Measurements from ENCODE around the gene VMO1. TPM values are rescaled to one million over a fixed set of nuclear protein-coding genes. Genes with fewer than 3 reads are reported as not detected.

The VMO1 gene
- total and polyA plus RNA-seq, 2 donors (not counting 3 experiments of a cell fraction or from before 2014, with no cell fraction given), result 0.23 TPM; not detected in 1

DNA sequence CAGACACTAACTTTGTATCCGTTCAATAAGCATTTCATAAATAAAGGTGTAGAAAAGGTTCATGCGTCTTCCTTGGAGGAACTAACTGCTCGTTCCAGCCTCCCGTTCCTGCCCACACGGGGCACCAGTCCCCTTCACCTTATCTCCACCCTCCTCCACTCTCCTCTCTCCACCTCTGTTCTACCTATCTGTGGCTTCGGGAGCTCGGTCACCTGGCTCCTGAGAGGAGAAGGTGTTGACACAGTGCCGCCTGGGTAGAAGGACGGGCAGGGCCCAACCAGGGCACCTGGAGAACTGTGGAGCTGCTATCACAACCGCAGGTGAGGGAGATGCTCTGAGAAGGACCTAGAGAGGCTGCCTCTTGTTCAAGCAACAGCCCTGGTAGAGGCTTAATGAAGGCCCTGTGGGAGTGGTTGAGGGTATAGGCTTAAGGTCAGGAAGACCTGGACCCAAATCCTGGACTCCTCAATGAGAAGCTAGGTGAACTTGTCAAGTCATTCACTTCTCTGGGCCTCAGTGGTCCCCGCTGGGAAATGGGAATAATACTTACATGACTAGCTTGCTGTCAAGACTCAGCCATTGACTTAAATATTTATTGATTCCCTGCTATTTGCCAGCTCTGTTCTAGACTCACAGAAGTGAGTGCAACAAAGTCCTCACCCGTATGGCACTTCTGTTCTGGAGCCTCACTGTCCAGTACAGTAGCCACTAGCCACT lies 37.4 kb upstream of the VMO1 start:
- dilution Hi-C loops (cut with MboI; ENCODE audit: extremely low pct_ligation_motif_present, low sequenced_read_pairs) (no loop called here), intact Hi-C loops (cut with micrococcal nuclease) (no loop called here)
- CTCF ChIA-PET, result interaction anchor here (1.4 kb wide), 1 partner anchor 57 kb away, joined by 5 read pairs; no protein-coding TSS in a partner anchor
- Histone ChIP-seq H3K27me3 (ENCODE audit: control insufficient read depth in 2 of 2, insufficient read depth in 2 of 2, low read length in 2 of 2) (no peaks in the 10 kb centered on the region), H4K20me1 (replicated peaks; ENCODE audit: control insufficient read depth, extremely low read depth, insufficient read depth, low read length) (no peaks in the 10 kb centered on the region), H3K4me2 (ENCODE audit: insufficient read depth, low read length) (no peak overlapping the region), H3K4me1 (ENCODE audit: control insufficient read depth, extremely low read depth, insufficient read depth, low read length) (no peaks in the 10 kb centered on the region), H3K9ac (replicated peaks; ENCODE audit: extremely low read depth, insufficient read depth, low read length) (no peak overlapping the region), H3K79me2 (ENCODE audit: control insufficient read depth, insufficient read depth, low read length) (no peaks in the 10 kb centered on the region), H3K9me1 (replicated peaks; ENCODE audit: control insufficient read depth, extremely low read depth, insufficient read depth, low read length) (no peaks in the 10 kb centered on the region), H3K36me3 (ENCODE audit: control insufficient read depth in 2 of 2, extremely low read depth in 1 of 2, insufficient read depth in 2 of 2, low read length in 2 of 2) (peaks cover 0 to 7% of the 10 kb centered on the region in 2 experiments), H3K9me3 (replicated peaks; ENCODE audit: control insufficient read depth, insufficient read depth, low read length) (no peaks in the 10 kb centered on the region), H3K27ac (ENCODE audit: insufficient read depth, low read depth, low read length) (no peak overlapping the region), H3K4me3 (replicated peaks in 1 of 3; ENCODE audit: insufficient read depth in 1 of 3, low read depth in 1 of 3, low read length in 3 of 3) (no peak overlapping the region), H2AFZ (ENCODE audit: low read depth, low read length) (no peak overlapping the region)
- POLR2A ChIA-PET, result no interaction called here
- no peak for TF ChIP-seq JUN (IDR thresholded peaks at IDR 0.05; ENCODE audit: borderline replicate concordance, insufficient read depth, insufficient read length, low read depth)
- no peak for TF ChIP-seq GATA2 (IDR thresholded peaks at IDR 0.05; ENCODE audit: insufficient read depth, insufficient read length, low read depth, low read length)
- no peak for TF ChIP-seq POLR2AphosphoS5 (IDR thresholded peaks at IDR 0.05; ENCODE audit: insufficient read depth, low read depth, low read length)
- TF ChIP-seq, protein P1, sequence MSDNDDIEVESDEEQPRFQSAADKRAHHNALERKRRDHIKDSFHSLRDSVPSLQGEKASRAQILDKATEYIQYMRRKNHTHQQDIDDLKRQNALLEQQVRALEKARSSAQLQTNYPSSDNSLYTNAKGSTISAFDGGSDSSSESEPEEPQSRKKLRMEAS (IDR thresholded peaks at IDR 0.05; ENCODE audit: insufficient read depth, insufficient read length), result no peak
- TF ChIP-seq CTCF (IDR thresholded peaks at IDR 0.05; ENCODE audit: extremely low read depth in 1 of 2, insufficient read depth in 1 of 2, low read depth in 1 of 2, low read length in 2 of 2), result no peak
- no peak for TF ChIP-seq FOS (IDR thresholded peaks at IDR 0.05; ENCODE audit: borderline replicate concordance, insufficient read depth, low read length)
- no peak for TF ChIP-seq MYC (IDR thresholded peaks at IDR 0.05; ENCODE audit: low read depth, low read length)
- no peak for TF ChIP-seq EZH2 (IDR thresholded peaks at IDR 0.05; ENCODE audit: borderline replicate concordance, low read depth, low read length, severe bottlenecking)
- no peak for TF ChIP-seq POLR2A (IDR thresholded peaks at IDR 0.05; ENCODE audit: low read depth, low read length)
- DNase-seq (ENCODE audit: low read depth, low spot score) (no peak), FAIRE-seq (no peak)
- BruUV-seq (replicated peaks), result no TSS peak
